Liver (tissue), 3 donors: ENCODE data around the gene DDOST.

Source experiments
- CTCF ChIP-seq: fragments of 150-350 bp; IDR thresholded peaks from 2 replicates; pipeline ENCODE4 v1.5.1; 2017; ENCODE audit warnings: improper control_type of control experiment, low read depth, low read length; ENCODE audit not compliant: missing input control
- FOXA1 ChIP-seq: IDR thresholded peaks from 2 replicates; pipeline ENCODE4 v1.6.1; 2016; ENCODE audit warnings: antibody characterized with exemption
- GABPA ChIP-seq, 2 donors: IDR thresholded peaks in 1 of 2; conservative IDR thresholded peaks in 1 of 2; 2 replicates each; pipeline ENCODE4 v1.6.1; 2016; ENCODE audit warnings: antibody characterized with exemption in 2 of 2, mild to moderate bottlenecking in 1 of 2, moderate library complexity in 1 of 2
- JUND ChIP-seq, 2 donors: IDR thresholded peaks; 2 replicates each; pipeline ENCODE4 v1.6.1; 2016; ENCODE audit warnings: antibody characterized with exemption in 2 of 2
- RAD21 ChIP-seq, 2 donors: IDR thresholded peaks; 2 replicates each; pipeline ENCODE4 v1.6.1; 2016; ENCODE audit warnings: antibody characterized with exemption in 2 of 2, mild to moderate bottlenecking in 2 of 2
- REST ChIP-seq: IDR thresholded peaks from 2 replicates; pipeline ENCODE4 v1.6.1; 2016; ENCODE audit warnings: antibody characterized with exemption, mild to moderate bottlenecking
- RXRA ChIP-seq, 2 donors: IDR thresholded peaks; 2 replicates each; pipeline ENCODE4 v1.6.1; 2017 to 2018; ENCODE audit warnings: antibody characterized with exemption in 2 of 2, mild to moderate bottlenecking in 1 of 2
- SP1 ChIP-seq: IDR thresholded peaks from 2 replicates; pipeline ENCODE4 v1.6.1; 2018; ENCODE audit warnings: antibody characterized with exemption, mild to moderate bottlenecking
- TAF1 ChIP-seq: conservative IDR thresholded peaks from 2 replicates; pipeline ENCODE4 v1.6.1; 2016; ENCODE audit warnings: antibody characterized with exemption, mild to moderate bottlenecking
- YY1 ChIP-seq: IDR thresholded peaks from 2 replicates; pipeline ENCODE4 v1.6.1; 2016; ENCODE audit warnings: antibody characterized with exemption, mild to moderate bottlenecking
- ZBTB33 ChIP-seq: IDR thresholded peaks from 2 replicates; pipeline ENCODE4 v1.6.1; 2016; ENCODE audit warnings: antibody characterized with exemption
- donor health status: healthy.
- donor health status: healthy.

- TF ChIP-seq CTCF (no peak), ZBTB33 (no peak), SP1 (no peak), RAD21 (IDR thresholded peaks at IDR 0.05) (no peak), GABPA (IDR thresholded peaks at IDR 0.05 in 1 of 2, conservative IDR thresholded peaks at IDR 0.05 in 1 of 2) (no peak), REST (no peak), YY1 (no peak), RXRA (IDR thresholded peaks at IDR 0.05) (no peak), TAF1 (no peak), FOXA1 (no peak), JUND (IDR thresholded peaks at IDR 0.05) (no peak)
Measured at GRCh38 chr1:20701847-20702246, 40.7 kb upstream of the DDOST start.
